CD14-positive monocyte (primary cell): Measurements from ENCODE around the gene BEND7. TPM values are rescaled to one million over a fixed set of nuclear protein-coding genes. Genes with fewer than 3 reads are reported as not detected.
"Not testable (repeated sequence)": the region's sequence is repeated elsewhere in the genome, so short reads cannot be mapped to it uniquely, and the experiment has no call there.

Source experiments
- DNase-seq, 3 donors: peaks; one replicate each; pipeline ENCODE4 v3.0.0-alpha.2; 2011 to 2022
- H2AFZ ChIP-seq: 2 replicates; pipeline ENCODE4 v1.6.0; 2012; ENCODE audit warnings: mild to moderate bottlenecking, low read depth, low read length, inconsistent platforms; ENCODE audit not compliant: insufficient read depth, poor library complexity, severe bottlenecking
- H3K27ac ChIP-seq, 2 donors: 1 replicate in 1 of 2; 2 replicates in 1 of 2; pipeline ENCODE4 v1.5.1; 2012 to 2013; ENCODE audit warnings: low read length in 2 of 2, control low read depth in 1 of 2, inconsistent platforms in 1 of 2, low read depth in 1 of 2, mild to moderate bottlenecking in 1 of 2
- H3K27me3 ChIP-seq, 2 donors: one replicate each; pipeline versions ENCODE4 v1.6.0 to v1.6.1; 2011 to 2013; ENCODE audit warnings: low read length in 2 of 2; ENCODE audit not compliant: control insufficient read depth in 2 of 2, insufficient read depth in 2 of 2
- H3K36me3 ChIP-seq, 2 donors: replicated peaks in 1 of 2; 1 replicate in 1 of 2; 2 replicates in 1 of 2; pipeline versions ENCODE4 v1.5.1 to v1.6.1; 2012 to 2013; ENCODE audit warnings: low read length in 2 of 2, control low read depth in 1 of 2, inconsistent platforms in 1 of 2, mild to moderate bottlenecking in 1 of 2; ENCODE audit not compliant: insufficient read depth in 2 of 2, control insufficient read depth in 1 of 2
- H3K4me1 ChIP-seq, 2 donors: 1 replicate in 1 of 2; 2 replicates in 1 of 2; pipeline versions ENCODE4 v1.5.1 to v1.6.1; 2012 to 2013; ENCODE audit warnings: low read length in 2 of 2, control low read depth in 1 of 2, inconsistent platforms in 1 of 2, mild to moderate bottlenecking in 1 of 2, moderate library complexity in 1 of 2; ENCODE audit not compliant: insufficient read depth in 2 of 2, control insufficient read depth in 1 of 2
- H3K4me2 ChIP-seq: replicated peaks from 2 replicates; pipeline ENCODE3; 2012; ENCODE audit warnings: low read length, moderate library complexity, mild to moderate bottlenecking; ENCODE audit not compliant: poor library complexity, severe bottlenecking; ENCODE audit errors: extremely low read depth
- H3K4me3 ChIP-seq, 3 experiments: fragments of 200-600 bp in 1 of 3; sonication (generic) in 1 of 3; replicated peaks in 1 of 3; 1 replicate in 2 of 3; 2 replicates in 1 of 3; pipeline ENCODE4 v1.5.1; 2011 to 2013; ENCODE audit warnings: low read length in 3 of 3, mild to moderate bottlenecking in 3 of 3, control low read depth in 2 of 3, low read depth in 2 of 3, inconsistent platforms in 1 of 3, moderate library complexity in 1 of 3
- H3K79me2 ChIP-seq: 2 replicates; pipeline ENCODE4 v1.6.0; 2012; ENCODE audit warnings: mild to moderate bottlenecking, control low read depth, inconsistent platforms, low read length, moderate library complexity; ENCODE audit not compliant: insufficient read depth
- H3K9ac ChIP-seq: 2 replicates; pipeline ENCODE4 v1.6.0; 2017; ENCODE audit warnings: low read length, mild to moderate bottlenecking; ENCODE audit not compliant: insufficient read depth, poor library complexity, severe bottlenecking
- H3K9me3 ChIP-seq, 2 donors: replicated peaks in 1 of 2; 1 replicate in 1 of 2; 2 replicates in 1 of 2; pipeline versions ENCODE4 v1.5.1 to v1.6.1; 2012 to 2013; ENCODE audit warnings: low read length in 2 of 2, control low read depth in 1 of 2; ENCODE audit not compliant: control insufficient read depth in 1 of 2, insufficient read depth in 1 of 2
- H4K20me1 ChIP-seq: 2 replicates; pipeline ENCODE4 v1.6.0; 2012; ENCODE audit warnings: mild to moderate bottlenecking, low read length, control low read depth, moderate library complexity; ENCODE audit not compliant: insufficient read depth
- H3K27ac Mint-ChIP-seq, 7 donors: one replicate each; pipeline ENCODE4 v1.8.0; 2020; ENCODE audit warnings: mild to moderate bottlenecking in 7 of 7, mixed read lengths in 7 of 7, moderate library complexity in 6 of 7, inconsistent platforms in 2 of 7
- H3K27me3 Mint-ChIP-seq, 3 donors: one replicate each; pipeline ENCODE4 v1.8.0; 2021 to 2022; ENCODE audit warnings: low read depth in 3 of 3, mild to moderate bottlenecking in 3 of 3, mixed read lengths in 3 of 3, moderate library complexity in 3 of 3, inconsistent platforms in 1 of 3
- H3K36me3 Mint-ChIP-seq, 2 donors: one replicate each; pipeline ENCODE4 v1.8.0; 2020; ENCODE audit warnings: mixed read lengths in 2 of 2, inconsistent platforms in 1 of 2, mild to moderate bottlenecking in 1 of 2
- H3K4me1 Mint-ChIP-seq: one replicate; pipeline ENCODE4 v1.8.0; 2020; ENCODE audit warnings: mild to moderate bottlenecking, mixed read lengths
- H3K4me3 Mint-ChIP-seq, 2 donors: one replicate each; pipeline ENCODE4 v1.8.0; 2020; ENCODE audit warnings: mild to moderate bottlenecking in 2 of 2, mixed read lengths in 2 of 2, moderate library complexity in 1 of 2
- H3K9me3 Mint-ChIP-seq, 7 donors: one replicate each; pipeline ENCODE4 v1.8.0; 2020 to 2022; ENCODE audit warnings: mixed read lengths in 7 of 7, mild to moderate bottlenecking in 6 of 7, moderate library complexity in 6 of 7, inconsistent platforms in 2 of 7
- WGBS: methylation state at CpG from one replicate; pipeline ENCODE4 v1.1.5; 2013; ENCODE audit warnings: missing lambda C conversion rate; ENCODE audit not compliant: insufficient coverage; 5-methylcytosine and 5-hydroxymethylcytosine counted together
- intact Hi-C, 2 donors: fragments of 100-400 bp; cut with micrococcal nuclease; formaldehyde crosslinking; loops; one replicate each; pipeline versions ENCODE4 v1.15.0 to v1.15.1; 2023
- polyA plus RNA-seq, 3 donors: library from polyadenylated mRNA; depleted of rRNA in 1 of 3; unstranded in 2 of 3; stranded (reverse) in 1 of 3; fragments of 300-500 nt in 2 of 3; fragments of >200 nt in 1 of 3; fragmentation: Illumina TruSeq in 2 of 3; gene quantifications; 1 replicate in 2 of 3; 2 replicates in 1 of 3; pipeline ENCODE4 v1.2.3, GENCODE V29; 2012 to 2021
- TF ChIP-seq, protein P1 (sequence below): fragments of 200-600 bp; IDR thresholded peaks from one replicate; pipeline ENCODE4 v1.8.0; 2022; ENCODE audit warnings: antibody characterized with exemption, mild to moderate bottlenecking

The BEND7 gene
- polyA plus RNA-seq, 3 donors: 0.65 TPM; not detected in 2

DNA sequence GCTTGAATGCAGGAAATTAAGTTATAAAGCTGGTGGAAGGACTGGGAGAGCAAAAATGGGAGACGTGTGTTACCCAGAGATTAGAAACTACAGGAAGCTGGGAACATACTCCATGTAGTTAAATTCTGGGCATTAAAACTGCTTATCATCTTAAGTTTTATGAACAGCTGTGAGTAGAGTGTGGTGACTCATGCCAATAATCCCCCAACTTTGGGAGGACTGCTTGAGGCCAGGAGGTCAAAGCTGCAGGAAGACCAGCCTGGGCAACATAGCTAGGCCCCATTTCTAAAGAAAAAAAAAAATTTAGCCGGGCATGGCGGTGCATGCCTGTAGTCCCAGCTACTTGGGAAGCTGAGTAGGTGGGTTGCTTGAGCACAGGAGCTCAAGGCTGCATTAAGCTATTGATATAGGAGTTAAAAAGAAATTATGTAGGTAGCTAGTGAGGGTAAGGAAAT lies 124.5 kb downstream of the BEND7 start:
- no peaks in the 10 kb centered on the region for H3K4me1 ChIP-seq
- no peak overlapping the region for H3K4me2 ChIP-seq
- H3K4me3 ChIP-seq: no peak overlapping the region
- TF ChIP-seq, protein P1, sequence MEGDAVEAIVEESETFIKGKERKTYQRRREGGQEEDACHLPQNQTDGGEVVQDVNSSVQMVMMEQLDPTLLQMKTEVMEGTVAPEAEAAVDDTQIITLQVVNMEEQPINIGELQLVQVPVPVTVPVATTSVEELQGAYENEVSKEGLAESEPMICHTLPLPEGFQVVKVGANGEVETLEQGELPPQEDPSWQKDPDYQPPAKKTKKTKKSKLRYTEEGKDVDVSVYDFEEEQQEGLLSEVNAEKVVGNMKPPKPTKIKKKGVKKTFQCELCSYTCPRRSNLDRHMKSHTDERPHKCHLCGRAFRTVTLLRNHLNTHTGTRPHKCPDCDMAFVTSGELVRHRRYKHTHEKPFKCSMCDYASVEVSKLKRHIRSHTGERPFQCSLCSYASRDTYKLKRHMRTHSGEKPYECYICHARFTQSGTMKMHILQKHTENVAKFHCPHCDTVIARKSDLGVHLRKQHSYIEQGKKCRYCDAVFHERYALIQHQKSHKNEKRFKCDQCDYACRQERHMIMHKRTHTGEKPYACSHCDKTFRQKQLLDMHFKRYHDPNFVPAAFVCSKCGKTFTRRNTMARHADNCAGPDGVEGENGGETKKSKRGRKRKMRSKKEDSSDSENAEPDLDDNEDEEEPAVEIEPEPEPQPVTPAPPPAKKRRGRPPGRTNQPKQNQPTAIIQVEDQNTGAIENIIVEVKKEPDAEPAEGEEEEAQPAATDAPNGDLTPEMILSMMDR: no peak
- Mint-ChIP-seq H3K4me1 (no peaks in the 10 kb centered on the region), H3K36me3 (no peaks in the 10 kb centered on the region), H3K4me3 (no peak overlapping the region), H3K27me3 (peaks cover 2 to 3% (median 3%) of the 10 kb centered on the region in 3 donors), H3K9me3 (peaks cover 0 to 10% (median 2%) of the 10 kb centered on the region in 7 donors), H3K27ac (no peak overlapping the region)
- H4K20me1 ChIP-seq: no peaks in the 10 kb centered on the region
- H3K9ac ChIP-seq: no peak overlapping the region
- no peak overlapping the region for H2AFZ ChIP-seq
- 83% methylated on average over 1 of the region's 3 CpGs for WGBS
- H3K27ac ChIP-seq: no peak overlapping the region
- no peaks in the 10 kb centered on the region for H3K9me3 ChIP-seq
- no peaks in the 10 kb centered on the region for H3K79me2 ChIP-seq
- DNase-seq: no peak
- H3K36me3 ChIP-seq: no peaks in the 10 kb centered on the region
- intact Hi-C loops: no loop called here
- no peaks in the 10 kb centered on the region for H3K27me3 ChIP-seq

DNA sequence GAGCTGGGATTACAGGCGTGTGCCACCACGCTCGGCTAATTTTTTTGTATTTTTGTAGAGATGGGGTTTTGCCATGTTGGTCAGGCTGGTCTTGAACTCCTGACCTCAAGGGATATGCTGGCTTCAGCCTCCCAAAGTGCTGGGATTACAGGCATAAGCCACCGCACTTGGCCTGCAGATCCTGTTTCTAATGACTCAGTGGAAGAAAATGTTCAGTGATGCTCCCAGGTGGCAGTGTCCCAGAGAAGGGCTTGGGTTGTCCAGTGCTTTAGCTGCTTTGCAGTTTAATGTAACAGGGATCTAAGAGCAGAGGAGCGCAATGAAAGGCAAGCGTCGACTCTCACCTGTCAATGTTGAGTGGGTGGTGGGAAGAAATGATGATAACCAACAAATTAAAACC lies 125.4 kb downstream of the BEND7 start:
- intact Hi-C loops, H3K27ac Mint-ChIP-seq, H3K4me3 ChIP-seq, H3K4me2 ChIP-seq, H3K36me3 ChIP-seq, H4K20me1 ChIP-seq, H3K4me1 Mint-ChIP-seq, H3K27me3 ChIP-seq, H3K27me3 Mint-ChIP-seq, DNase-seq, H3K36me3 Mint-ChIP-seq, H3K9me3 Mint-ChIP-seq, H2AFZ ChIP-seq, H3K79me2 ChIP-seq, H3K4me1 ChIP-seq, H3K9ac ChIP-seq, H3K27ac ChIP-seq, H3K9me3 ChIP-seq, H3K4me3 Mint-ChIP-seq: not testable (repeated sequence)
- 91% methylated on average over 6 of the region's 7 CpGs for WGBS
